Left ventricle myocardium inferior (tissue), 1 donor: Measurements from ENCODE around the gene NFAM1. TPM values are rescaled to one million over a fixed set of nuclear protein-coding genes. Genes with fewer than 3 reads are reported as not detected.

ENCODE experiments used
- DNase-seq: peaks from one replicate; pipeline ENCODE4 v3.0.0-alpha.2; 2020
- H3K27ac ChIP-seq: fragments of 200-600 bp; replicated peaks from 2 replicates; pipeline ENCODE4 v1.8.0; 2021
- H3K27me3 ChIP-seq: fragments of 200-600 bp; 2 replicates; pipeline ENCODE4 v1.8.0; 2021; ENCODE audit warnings: low read depth
- H3K36me3 ChIP-seq: fragments of 200-600 bp; 2 replicates; pipeline ENCODE4 v1.8.0; 2021
- H3K4me1 ChIP-seq: fragments of 200-600 bp; 2 replicates; pipeline ENCODE4 v1.8.0; 2021
- H3K4me3 ChIP-seq: fragments of 200-600 bp; 2 replicates; pipeline ENCODE4 v1.8.0; 2021; ENCODE audit warnings: mild to moderate bottlenecking, moderate library complexity
- H3K9me3 ChIP-seq: fragments of 200-600 bp; replicated peaks from 2 replicates; pipeline ENCODE4 v1.8.0; 2021
- intact Hi-C: fragments of 100-400 bp; cut with micrococcal nuclease; formaldehyde crosslinking; loops from one replicate; pipeline ENCODE4 v1.11.0; 2022
- total RNA-seq: library from RNA; stranded (reverse); fragmentation: NEBNext Ultra II Directional; extraction: Animal tissue kit (Norgen Biotek cat#: 25700); gene quantifications from one replicate; pipeline ENCODE4 v1.2.1, GENCODE V29; 2021
- TF ChIP-seq, protein P1 (sequence below): fragments of 200-600 bp; IDR thresholded peaks from 2 replicates; pipeline ENCODE4 v1.8.0; 2021; ENCODE audit warnings: antibody characterized with exemption, mild to moderate bottlenecking, borderline replicate concordance
- donor health status: DM: no; HTN: yes; CAD: no; lungs with severe emphysema.

Gene NFAM1
- total RNA-seq, 1 donor from 2014 or later = 1.2 TPM

- Histone ChIP-seq H3K27me3 (peaks cover 15% of the 10 kb centered on the region), H3K4me3 (no peak overlapping the region), H3K36me3 (no peaks in the 10 kb centered on the region), H3K4me1 (peaks cover 18% of the 10 kb centered on the region), H3K27ac (no peak overlapping the region), H3K9me3 (no peaks in the 10 kb centered on the region)
- intact Hi-C loops = no loop called here
- DNase-seq = no peak
- TF ChIP-seq, protein P1, sequence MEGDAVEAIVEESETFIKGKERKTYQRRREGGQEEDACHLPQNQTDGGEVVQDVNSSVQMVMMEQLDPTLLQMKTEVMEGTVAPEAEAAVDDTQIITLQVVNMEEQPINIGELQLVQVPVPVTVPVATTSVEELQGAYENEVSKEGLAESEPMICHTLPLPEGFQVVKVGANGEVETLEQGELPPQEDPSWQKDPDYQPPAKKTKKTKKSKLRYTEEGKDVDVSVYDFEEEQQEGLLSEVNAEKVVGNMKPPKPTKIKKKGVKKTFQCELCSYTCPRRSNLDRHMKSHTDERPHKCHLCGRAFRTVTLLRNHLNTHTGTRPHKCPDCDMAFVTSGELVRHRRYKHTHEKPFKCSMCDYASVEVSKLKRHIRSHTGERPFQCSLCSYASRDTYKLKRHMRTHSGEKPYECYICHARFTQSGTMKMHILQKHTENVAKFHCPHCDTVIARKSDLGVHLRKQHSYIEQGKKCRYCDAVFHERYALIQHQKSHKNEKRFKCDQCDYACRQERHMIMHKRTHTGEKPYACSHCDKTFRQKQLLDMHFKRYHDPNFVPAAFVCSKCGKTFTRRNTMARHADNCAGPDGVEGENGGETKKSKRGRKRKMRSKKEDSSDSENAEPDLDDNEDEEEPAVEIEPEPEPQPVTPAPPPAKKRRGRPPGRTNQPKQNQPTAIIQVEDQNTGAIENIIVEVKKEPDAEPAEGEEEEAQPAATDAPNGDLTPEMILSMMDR = no peak
These were observed 71.9 kb downstream of the NFAM1 start for GRCh38 chr22:42360348-42360747.

DNA sequence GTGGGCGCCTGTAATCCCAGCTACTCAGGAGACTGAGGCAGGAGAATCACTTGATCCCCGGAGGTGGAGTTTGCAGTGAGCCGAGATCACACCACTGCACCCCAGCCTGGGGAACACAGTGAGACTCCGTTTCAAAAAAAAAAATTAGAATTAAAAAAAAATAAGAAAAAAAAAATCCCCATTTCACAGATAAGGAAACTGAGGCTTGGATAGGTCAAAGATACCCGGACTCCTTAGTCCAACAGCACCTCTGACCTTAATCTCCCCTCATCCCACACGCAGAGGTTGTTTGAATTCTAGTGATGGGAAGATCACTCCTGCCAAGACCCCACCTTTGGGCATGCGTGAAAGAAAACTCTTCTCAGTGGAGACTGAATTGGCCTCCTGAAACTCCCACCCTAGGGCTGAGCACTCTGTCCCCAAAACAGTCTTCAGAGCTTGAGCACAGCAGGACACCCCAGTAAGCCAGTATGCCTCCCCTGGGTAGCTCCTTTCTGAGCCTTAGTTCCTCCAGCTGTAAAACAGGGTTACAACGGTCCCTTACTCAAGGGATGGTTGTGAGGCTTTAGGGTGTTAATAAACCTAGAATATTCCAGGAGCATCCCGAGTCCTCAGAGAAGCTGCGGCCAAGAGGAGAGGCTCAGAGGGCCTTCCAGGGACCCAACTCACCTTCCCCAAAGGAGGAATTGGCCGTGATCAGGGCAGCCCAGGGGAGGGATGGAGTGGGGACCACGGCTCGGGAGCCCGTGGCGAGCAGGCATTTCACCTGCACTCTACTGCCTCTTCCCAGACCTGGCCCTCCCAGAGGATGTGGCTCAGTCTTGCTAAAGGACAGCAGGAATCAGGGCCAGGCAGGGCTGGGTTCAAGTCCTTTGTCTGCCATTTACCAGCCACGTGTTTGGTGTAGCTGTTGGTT is 73.3 kb downstream of the NFAM1 start:
- TF ChIP-seq, protein P1 = no peak
- Histone ChIP-seq H3K27me3 (peaks cover 14% of the 10 kb centered on the region), H3K4me3 (no peak overlapping the region), H3K36me3 (no peaks in the 10 kb centered on the region), H3K27ac (no peak overlapping the region), H3K4me1 (peaks cover 8% of the 10 kb centered on the region), H3K9me3 (no peaks in the 10 kb centered on the region)
- intact Hi-C loops = no loop called here
- no peak for DNase-seq

DNA sequence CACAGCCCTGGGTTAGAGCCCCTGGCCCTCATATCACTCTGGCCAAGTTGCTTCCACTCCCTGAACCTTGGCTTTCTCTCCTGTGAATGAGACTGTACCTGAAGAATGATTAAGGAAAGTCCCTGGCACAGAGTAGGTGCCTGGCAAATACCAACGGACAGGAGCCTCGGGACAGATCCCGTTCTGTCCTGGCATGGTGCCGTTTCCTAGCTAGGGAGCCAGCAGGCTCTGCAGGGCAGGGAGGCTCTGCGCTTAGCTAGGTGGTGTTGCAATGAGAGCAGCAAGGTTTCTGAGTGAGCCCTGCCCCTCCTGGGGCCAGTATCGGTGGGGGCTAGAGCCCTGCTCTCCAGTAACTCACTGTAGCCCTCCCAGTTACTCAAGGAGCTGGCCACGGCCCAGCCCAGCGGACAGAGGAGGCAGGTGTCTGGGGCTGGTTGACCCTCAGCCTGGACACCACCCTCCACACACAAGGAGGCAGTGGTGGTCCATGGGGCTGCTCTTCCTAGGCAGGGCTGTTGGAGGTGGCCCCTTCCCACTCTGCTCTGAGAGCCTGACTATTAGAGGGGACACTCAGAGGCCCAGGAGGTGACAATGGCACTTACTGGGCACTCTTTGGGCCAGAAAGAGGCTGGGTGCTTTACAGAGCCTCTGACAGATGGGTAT is 74.4 kb downstream of the NFAM1 start:
- Histone ChIP-seq H3K36me3 (no peaks in the 10 kb centered on the region), H3K27me3 (peaks cover 11% of the 10 kb centered on the region), H3K9me3 (no peaks in the 10 kb centered on the region), H3K27ac (no peak overlapping the region), H3K4me3 (no peak overlapping the region), H3K4me1 (peaks cover 7% of the 10 kb centered on the region)
- TF ChIP-seq, protein P1 = no peak
- DNase-seq = peak; percentile 59
- intact Hi-C loops = no loop called here

- Histone ChIP-seq H3K27ac (no peak overlapping the region), H3K27me3 (peaks cover 5% of the 10 kb centered on the region), H3K36me3 (no peaks in the 10 kb centered on the region), H3K9me3 (no peaks in the 10 kb centered on the region), H3K4me1 (peaks cover 7% of the 10 kb centered on the region), H3K4me3 (no peak overlapping the region)
- intact Hi-C loops = no loop called here
- DNase-seq = no peak
- TF ChIP-seq, protein P1 = no peak
These were observed 75.0 kb downstream of the NFAM1 start for GRCh38 chr22:42357221-42357620.

DNA sequence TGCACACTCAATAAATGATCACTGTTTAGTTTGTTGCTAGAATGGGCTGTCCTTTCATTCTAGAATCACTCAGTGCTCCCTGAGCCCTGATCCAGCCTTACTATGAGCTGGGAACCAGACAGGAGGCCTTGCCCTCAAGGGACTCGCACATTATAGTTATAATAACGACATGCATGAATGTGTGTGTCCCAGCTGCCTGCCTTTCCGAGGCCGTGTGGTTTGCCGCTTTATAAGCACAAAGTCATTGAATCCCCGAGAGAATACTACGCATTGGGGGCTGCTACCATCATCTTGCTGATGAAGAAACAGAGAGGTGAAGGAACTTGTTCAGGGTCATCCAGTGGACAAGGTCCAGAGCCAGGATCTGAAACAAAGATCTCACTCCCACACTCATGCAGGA is 75.7 kb downstream of the NFAM1 start:
- H3K4me1 ChIP-seq = peaks cover 7% of the 10 kb centered on the region
- H3K4me3 ChIP-seq = no peak overlapping the region
- TF ChIP-seq, protein P1 = no peak
- H3K27ac ChIP-seq = no peak overlapping the region
- H3K9me3 ChIP-seq = no peaks in the 10 kb centered on the region
- no peak for DNase-seq
- intact Hi-C loops = no loop called here
- no peaks in the 10 kb centered on the region for H3K27me3 ChIP-seq
- no peaks in the 10 kb centered on the region for H3K36me3 ChIP-seq
